PC-9 (cell line): Measurements from ENCODE around the gene VSIG8.

Source experiments
- CTCF ChIP-seq: fragments of 200-600 bp; sonication (generic); conservative IDR thresholded peaks from 2 replicates; pipeline ENCODE4 v1.6.1; 2017; ENCODE audit warnings: mixed run types, antibody characterized with exemption, mild to moderate bottlenecking, moderate library complexity
- EZH2 ChIP-seq: fragments of 200-600 bp; sonication (generic); IDR thresholded peaks from 2 replicates; pipeline ENCODE4 v1.8.0; 2017; ENCODE audit warnings: antibody characterized with exemption, low read depth

GRCh38 chr1:159843459-159843858 lies 19.0 kb downstream of the VSIG8 start:
- TF ChIP-seq CTCF (no peak), EZH2 (no peak)
